ENCODE data around the gene ABLIM1.

Gene ABLIM1

GRCh38 chr10:114605155-114605797 is 52.8 kb downstream of the ABLIM1 start:
- Histone ChIP-seq H3K4me2 (ENCODE audit: low read depth, low read length) (no peak overlapping the region), H3K9ac (ENCODE audit: low read length) (no peak overlapping the region), H2AFZ (ENCODE audit: low read length) (no peak overlapping the region)

GRCh38 chr10:114604357-114605130 is 53.5 kb downstream of the ABLIM1 start:
- Histone ChIP-seq H3K9ac (ENCODE audit: low read length) (no peak overlapping the region), H3K27me3 (replicated peaks; ENCODE audit: insufficient read depth, low read length) (no peaks in the 10 kb centered on the region), H3K27ac (ENCODE audit: low read length) (no peak overlapping the region), H3K4me2 (ENCODE audit: low read depth, low read length) (no peak overlapping the region), H3K4me1 (ENCODE audit: low read length) (peaks cover 12% of the 10 kb centered on the region), H3K36me3 (replicated peaks; ENCODE audit: insufficient read depth, low read length) (no peaks in the 10 kb centered on the region), H3K4me3 (ENCODE audit: low read length) (no peak overlapping the region), H3F3A (ENCODE audit: insufficient read depth, low read length) (no peaks in the 10 kb centered on the region), H2AFZ (ENCODE audit: low read length) (no peak overlapping the region), H3K9me3 (replicated peaks; ENCODE audit: insufficient read depth, low read length) (no peaks in the 10 kb centered on the region), H3K79me2 (ENCODE audit: low read length) (no peaks in the 10 kb centered on the region), H3K9me2 (replicated peaks; ENCODE audit: insufficient read depth, low read length) (no peaks in the 10 kb centered on the region), H4K20me1 (ENCODE audit: insufficient read depth, low read length) (no peaks in the 10 kb centered on the region)
- TF ChIP-seq EZH2 (optimal IDR thresholded peaks at IDR 0.05; ENCODE audit: low read depth, low read length), result no peak
- no peak for TF ChIP-seq CTCF (IDR thresholded peaks at IDR 0.05; ENCODE audit: low read length)
- no peak for TF ChIP-seq EZH2phosphoT487 (IDR thresholded peaks at IDR 0.05; ENCODE audit: low read length)
- DNase-seq, result no peak

More at GRCh38 chr10:114605155-114605797, 52.8 kb downstream of the ABLIM1 start:
- H3K9me3 ChIP-seq (replicated peaks; ENCODE audit: insufficient read depth, low read length), result no peaks in the 10 kb centered on the region
- no peaks in the 10 kb centered on the region for H4K20me1 ChIP-seq (ENCODE audit: insufficient read depth, low read length)
- no peaks in the 10 kb centered on the region for H3K36me3 ChIP-seq (replicated peaks; ENCODE audit: insufficient read depth, low read length)
- H3K9me2 ChIP-seq (replicated peaks; ENCODE audit: insufficient read depth, low read length), result no peaks in the 10 kb centered on the region
- no peak for TF ChIP-seq CTCF (IDR thresholded peaks at IDR 0.05; ENCODE audit: low read length)
- no peak for TF ChIP-seq EZH2phosphoT487 (IDR thresholded peaks at IDR 0.05; ENCODE audit: low read length)
- TF ChIP-seq EZH2 (optimal IDR thresholded peaks at IDR 0.05; ENCODE audit: low read depth, low read length), result no peak
- DNase-seq, result no peak
- H3K79me2 ChIP-seq (ENCODE audit: low read length), result no peaks in the 10 kb centered on the region
- peaks cover 12% of the 10 kb centered on the region for H3K4me1 ChIP-seq (ENCODE audit: low read length)
- no peak overlapping the region for H3K4me3 ChIP-seq (ENCODE audit: low read length)
- H3K27ac ChIP-seq (ENCODE audit: low read length), result no peak overlapping the region
- H3F3A ChIP-seq (ENCODE audit: insufficient read depth, low read length), result no peaks in the 10 kb centered on the region
- H3K27me3 ChIP-seq (replicated peaks; ENCODE audit: insufficient read depth, low read length), result no peaks in the 10 kb centered on the region

- Histone ChIP-seq H3K79me2 (ENCODE audit: low read length) (no peaks in the 10 kb centered on the region), H3K4me3 (ENCODE audit: low read length) (no peak overlapping the region), H2AFZ (ENCODE audit: low read length) (no peak overlapping the region), H3K9me2 (replicated peaks; ENCODE audit: insufficient read depth, low read length) (no peaks in the 10 kb centered on the region), H3K27ac (ENCODE audit: low read length) (no peak overlapping the region), H3K9me3 (replicated peaks; ENCODE audit: insufficient read depth, low read length) (no peaks in the 10 kb centered on the region), H3K27me3 (replicated peaks; ENCODE audit: insufficient read depth, low read length) (no peaks in the 10 kb centered on the region), H3K4me2 (ENCODE audit: low read depth, low read length) (no peak overlapping the region), H3K9ac (ENCODE audit: low read length) (no peak overlapping the region), H3K36me3 (replicated peaks; ENCODE audit: insufficient read depth, low read length) (no peaks in the 10 kb centered on the region), H3K4me1 (ENCODE audit: low read length) (peaks cover 12% of the 10 kb centered on the region), H4K20me1 (ENCODE audit: insufficient read depth, low read length) (no peaks in the 10 kb centered on the region), H3F3A (ENCODE audit: insufficient read depth, low read length) (no peaks in the 10 kb centered on the region)
- no peak for DNase-seq
- TF ChIP-seq EZH2 (optimal IDR thresholded peaks at IDR 0.05; ENCODE audit: low read depth, low read length) (no peak), EZH2phosphoT487 (IDR thresholded peaks at IDR 0.05; ENCODE audit: low read length) (no peak)
Observed at GRCh38 chr10:114603948-114604347, 54.1 kb downstream of the ABLIM1 start.

All from MM.1S (cell line).